Keratinocyte (primary cell): ENCODE measurements around the gene UROC1.

ENCODE experiments used
- CTCF ChIP-seq, 3 experiments: IDR thresholded peaks in 1 of 3; conservative IDR thresholded peaks in 1 of 3; optimal IDR thresholded peaks in 1 of 3; 2 replicates in 2 of 3; 3 replicates in 1 of 3; pipeline versions ENCODE3 to v1.5.1; 2011; ENCODE audit warnings: low read length in 3 of 3, mild to moderate bottlenecking in 3 of 3, moderate library complexity in 2 of 3, control low read depth in 1 of 3, inconsistent platforms in 1 of 3; ENCODE audit not compliant: insufficient read depth in 2 of 3; ENCODE audit errors: extremely low read depth in 1 of 3
- EZH2 ChIP-seq: IDR thresholded peaks from one replicate; pipeline ENCODE4 v1.6.1; 2012; ENCODE audit warnings: inconsistent platforms, mild to moderate bottlenecking, low read length, moderate library complexity

- TF ChIP-seq CTCF (optimal IDR thresholded peaks at IDR 0.05 in 1 of 3, IDR thresholded peaks at IDR 0.05 in 1 of 3, conservative IDR thresholded peaks at IDR 0.05 in 1 of 3; ENCODE audit: extremely low read depth in 1 of 3, insufficient read depth in 2 of 3, low read length in 3 of 3), result no peak
- no peak for TF ChIP-seq EZH2
Measured at GRCh38 chr3:126498461-126498860, 19.1 kb downstream of the UROC1 start.
